Stimulated activated CD8-positive, alpha-beta memory T cell treated with anti-CD3 and anti-CD28 coated beads, Interleukin-15, amount 100 ng/mL, for 24 hours (primary cell): ENCODE data around the gene NUDCD3.

Experiments
- DNase-seq: peaks from one replicate; pipeline ENCODE4 v3.0.0-alpha.2; 2020; ENCODE audit warnings: low read depth

NUDCD3 gene

GRCh38 chr7:44382459-44383265, 107.8 kb downstream of the NUDCD3 start:
- no peak for DNase-seq

GRCh38 chr7:44381494-44382220, 108.8 kb downstream of the NUDCD3 start:
- no peak for DNase-seq

- DNase-seq: no peak
These were observed 109.5 kb downstream of the NUDCD3 start for GRCh38 chr7:44380831-44381493.

GRCh38 chr7:44380189-44380830, 110.1 kb downstream of the NUDCD3 start:
- no peak for DNase-seq

GRCh38 chr7:44379366-44380188, 110.9 kb downstream of the NUDCD3 start:
- no peak for DNase-seq

GRCh38 chr7:44378744-44379143, 111.7 kb downstream of the NUDCD3 start:
- DNase-seq: no peak

- no peak for DNase-seq
These were observed 112.6 kb downstream of the NUDCD3 start for GRCh38 chr7:44377681-44378421.

- DNase-seq: no peak
These were observed 113.4 kb downstream of the NUDCD3 start for GRCh38 chr7:44377134-44377463.

- DNase-seq: no peak
These were observed 113.9 kb downstream of the NUDCD3 start for GRCh38 chr7:44376429-44377133.

- DNase-seq: no peak
These were observed 114.5 kb downstream of the NUDCD3 start for GRCh38 chr7:44375926-44376342.

- DNase-seq: no peak
These were observed 115.2 kb downstream of the NUDCD3 start for GRCh38 chr7:44375236-44375699.

GRCh38 chr7:44374007-44374763, 116.3 kb downstream of the NUDCD3 start:
- DNase-seq: no peak

- no peak for DNase-seq
These were observed 117.1 kb downstream of the NUDCD3 start for GRCh38 chr7:44373418-44373740.

- DNase-seq: no peak
These were observed 117.7 kb downstream of the NUDCD3 start for GRCh38 chr7:44372560-44373417.

GRCh38 chr7:44368885-44369284, 121.6 kb downstream of the NUDCD3 start:
- DNase-seq: no peak

- no peak for DNase-seq
These were observed 122.0 kb downstream of the NUDCD3 start for GRCh38 chr7:44368455-44368854.

GRCh38 chr7:44367475-44368043, 122.9 kb downstream of the NUDCD3 start:
- no peak for DNase-seq

- no peak for DNase-seq
These were observed 123.5 kb downstream of the NUDCD3 start for GRCh38 chr7:44366986-44367385.
